ENCODE results near the gene SPATA12. TPM values are rescaled to one million over a fixed set of nuclear protein-coding genes. Genes with fewer than 3 reads are reported as not detected.

SPATA12 gene
- total and polyA plus RNA-seq, 4 donors, result not detected

DNA sequence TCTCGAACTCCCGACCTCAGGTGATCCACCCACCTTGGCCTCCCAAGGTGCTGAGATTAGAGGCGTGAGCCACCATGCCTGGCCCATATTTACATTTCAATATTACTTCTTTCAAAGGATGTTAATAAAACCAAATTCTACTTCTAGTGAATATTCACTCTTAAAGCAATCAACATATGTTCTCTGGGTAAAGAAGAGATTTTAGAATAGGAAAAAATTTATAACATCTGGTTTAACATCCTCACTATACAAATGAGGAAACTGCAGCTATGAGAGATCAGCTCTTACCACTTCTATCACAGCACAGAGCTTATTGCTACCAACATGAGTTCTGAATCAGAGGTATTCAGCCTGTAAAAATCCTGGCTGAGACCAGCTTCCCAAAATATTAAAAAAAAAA is 56.0 kb downstream of the SPATA12 start (continued):
- no peak for TF ChIP-seq CTCF (IDR thresholded peaks at IDR 0.05; ENCODE audit: low read depth, low read length, missing input control)
- TF ChIP-seq MAX (IDR thresholded peaks at IDR 0.05), result no peak

DNA sequence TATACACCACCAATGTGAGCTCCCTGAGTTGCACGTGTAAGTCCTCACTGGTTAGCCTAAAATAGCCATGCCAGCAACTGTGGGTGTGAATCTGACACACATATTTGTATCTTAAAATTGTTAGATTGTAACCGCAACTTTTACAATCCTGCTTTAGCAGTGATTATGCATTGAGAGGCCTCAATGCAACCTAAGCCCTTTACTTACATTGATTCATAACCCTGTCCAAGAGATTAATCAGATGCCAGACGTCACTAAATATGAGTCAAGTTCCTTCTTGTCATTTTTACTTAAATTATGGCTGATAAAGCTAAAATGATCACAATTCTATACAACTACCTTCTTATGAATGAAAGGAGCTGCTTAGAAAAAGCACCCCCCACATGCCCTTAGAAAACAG is 57.8 kb downstream of the SPATA12 start:
- Histone ChIP-seq H3K4me1 (ENCODE audit: control insufficient read depth in 4 of 4, insufficient read depth in 4 of 4, low read length in 3 of 4) (no peaks in the 10 kb centered on the region), H3K9me3 (ENCODE audit: control insufficient read depth in 4 of 4, low read length in 3 of 4) (no peaks in the 10 kb centered on the region), H3K27ac (ENCODE audit: low read depth in 1 of 2, low read length in 2 of 2) (no peak overlapping the region), H3K27me3 (ENCODE audit: control insufficient read depth in 4 of 4, insufficient read depth in 4 of 4, low read length in 3 of 4) (no peaks in the 10 kb centered on the region), H3K36me3 (ENCODE audit: control insufficient read depth in 4 of 4, insufficient read depth in 3 of 4, low read depth in 1 of 4, low read length in 3 of 4) (no peaks in the 10 kb centered on the region), H3K9ac (ENCODE audit: low read depth in 1 of 2, low read length in 2 of 2) (no peak overlapping the region), H3K4me3 (ENCODE audit: low read depth in 1 of 3, low read length in 3 of 3) (no peak overlapping the region)
- WGBS, result 74% methylated on average over 3 of the region's 3 CpGs
- DNase-seq (ENCODE audit: low spot score), result no peak
- TF ChIP-seq CTCF (IDR thresholded peaks at IDR 0.05; ENCODE audit: low read depth, low read length, missing input control), result no peak
- no peak for TF ChIP-seq YY1 (IDR thresholded peaks at IDR 0.05)
- TF ChIP-seq TAF1 (conservative IDR thresholded peaks at IDR 0.05), result no peak
- TF ChIP-seq FOXA2 (IDR thresholded peaks at IDR 0.05), result no peak
- no peak for TF ChIP-seq FOXA1 (IDR thresholded peaks at IDR 0.05)
- no peak for TF ChIP-seq REST (IDR thresholded peaks at IDR 0.05)
- no peak for TF ChIP-seq RAD21 (IDR thresholded peaks at IDR 0.05)
- no peak for TF ChIP-seq JUND (IDR thresholded peaks at IDR 0.05)

DNA sequence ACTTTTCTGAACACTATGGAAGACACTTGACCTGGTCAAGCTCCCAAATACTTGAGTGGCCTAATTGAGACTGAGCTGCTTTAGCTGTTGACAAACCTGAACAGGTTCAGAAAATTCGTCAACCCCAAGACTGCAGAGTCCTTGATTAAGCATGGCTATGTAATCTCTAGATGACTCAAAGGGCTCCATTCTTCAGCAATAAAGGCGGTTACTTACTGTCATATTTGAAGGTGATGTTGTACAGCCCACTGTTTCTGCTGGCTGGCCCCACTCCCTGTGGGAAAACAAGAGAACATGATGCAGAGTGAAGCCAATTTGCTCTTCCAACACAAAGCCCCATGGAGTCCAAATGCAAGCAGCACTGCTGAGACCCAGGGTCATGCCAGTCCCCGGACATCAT is 59.6 kb downstream of the SPATA12 start:
- no peak overlapping the region for H3K27ac ChIP-seq (ENCODE audit: low read depth in 1 of 2, low read length in 2 of 2)
- DNase-seq (ENCODE audit: low spot score), result no peak
- H3K4me3 ChIP-seq (ENCODE audit: low read depth in 1 of 3, low read length in 3 of 3), result no peak overlapping the region
- TF ChIP-seq NR2F2 (IDR thresholded peaks at IDR 0.05) (no peak), RXRA (IDR thresholded peaks at IDR 0.05) (no peak), REST (IDR thresholded peaks at IDR 0.05) (no peak), SP1 (IDR thresholded peaks at IDR 0.05) (no peak), YY1 (IDR thresholded peaks at IDR 0.05) (no peak), MAX (IDR thresholded peaks at IDR 0.05) (no peak), EGR1 (IDR thresholded peaks at IDR 0.05; ENCODE audit: low read depth in 2 of 2) (no peak), JUND (IDR thresholded peaks at IDR 0.05) (no peak), FOXA2 (IDR thresholded peaks at IDR 0.05) (no peak)
- TF ChIP-seq, protein P1, sequence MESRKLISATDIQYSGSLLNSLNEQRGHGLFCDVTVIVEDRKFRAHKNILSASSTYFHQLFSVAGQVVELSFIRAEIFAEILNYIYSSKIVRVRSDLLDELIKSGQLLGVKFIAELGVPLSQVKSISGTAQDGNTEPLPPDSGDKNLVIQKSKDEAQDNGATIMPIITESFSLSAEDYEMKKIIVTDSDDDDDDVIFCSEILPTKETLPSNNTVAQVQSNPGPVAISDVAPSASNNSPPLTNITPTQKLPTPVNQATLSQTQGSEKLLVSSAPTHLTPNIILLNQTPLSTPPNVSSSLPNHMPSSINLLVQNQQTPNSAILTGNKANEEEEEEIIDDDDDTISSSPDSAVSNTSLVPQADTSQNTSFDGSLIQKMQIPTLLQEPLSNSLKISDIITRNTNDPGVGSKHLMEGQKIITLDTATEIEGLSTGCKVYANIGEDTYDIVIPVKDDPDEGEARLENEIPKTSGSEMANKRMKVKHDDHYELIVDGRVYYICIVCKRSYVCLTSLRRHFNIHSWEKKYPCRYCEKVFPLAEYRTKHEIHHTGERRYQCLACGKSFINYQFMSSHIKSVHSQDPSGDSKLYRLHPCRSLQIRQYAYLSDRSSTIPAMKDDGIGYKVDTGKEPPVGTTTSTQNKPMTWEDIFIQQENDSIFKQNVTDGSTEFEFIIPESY (IDR thresholded peaks at IDR 0.05), result no peak
- H3K9ac ChIP-seq (ENCODE audit: low read depth in 1 of 2, low read length in 2 of 2), result no peak overlapping the region
- H3K4me1 ChIP-seq (ENCODE audit: control insufficient read depth in 4 of 4, insufficient read depth in 4 of 4, low read length in 3 of 4), result no peaks in the 10 kb centered on the region
- no peaks in the 10 kb centered on the region for H3K36me3 ChIP-seq (ENCODE audit: control insufficient read depth in 4 of 4, insufficient read depth in 3 of 4, low read depth in 1 of 4, low read length in 3 of 4)
- 86% methylated on average over 3 of the region's 3 CpGs for WGBS
- no peaks in the 10 kb centered on the region for H3K27me3 ChIP-seq (ENCODE audit: control insufficient read depth in 4 of 4, insufficient read depth in 4 of 4, low read length in 3 of 4)
- H3K9me3 ChIP-seq (ENCODE audit: control insufficient read depth in 4 of 4, low read length in 3 of 4), result no peaks in the 10 kb centered on the region

All from liver (tissue), 9 donors.